ENCODE data around the gene ODAD3.
"Not testable (repeated sequence)": the region's sequence is repeated elsewhere in the genome, so short reads cannot be mapped to it uniquely, and the experiment has no call there.

ODAD3 gene

DNA sequence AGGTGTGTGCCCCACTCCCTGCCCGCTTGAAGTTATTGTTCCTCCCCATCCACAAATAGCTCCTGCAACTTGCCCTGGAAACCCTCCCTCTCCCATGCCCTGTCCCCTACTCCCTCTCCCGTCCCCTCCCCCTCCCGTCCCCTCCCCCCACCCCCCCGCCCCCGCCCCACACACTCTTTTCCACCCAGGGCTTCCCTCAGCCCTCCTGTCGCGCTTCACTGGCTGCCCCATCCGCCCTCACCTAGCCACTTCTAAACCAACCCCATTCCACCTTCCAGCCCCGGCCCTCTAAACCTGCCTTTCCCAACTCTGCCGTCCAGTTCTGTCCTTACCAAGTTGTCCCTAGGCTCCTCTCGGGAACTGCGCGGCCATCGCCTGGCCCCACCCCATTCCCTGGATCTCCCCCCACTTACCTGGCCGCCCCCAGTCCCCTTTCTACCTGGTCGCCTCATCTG lies 16.8 kb downstream of the ODAD3 start:
- Histone ChIP-seq H2AFZ (ENCODE audit: low read length, unreplicated experiment) (no peak overlapping the region), H3K4me3 (ENCODE audit: low read depth, low read length) (peak overlapping the region; percentile 77)

DNA sequence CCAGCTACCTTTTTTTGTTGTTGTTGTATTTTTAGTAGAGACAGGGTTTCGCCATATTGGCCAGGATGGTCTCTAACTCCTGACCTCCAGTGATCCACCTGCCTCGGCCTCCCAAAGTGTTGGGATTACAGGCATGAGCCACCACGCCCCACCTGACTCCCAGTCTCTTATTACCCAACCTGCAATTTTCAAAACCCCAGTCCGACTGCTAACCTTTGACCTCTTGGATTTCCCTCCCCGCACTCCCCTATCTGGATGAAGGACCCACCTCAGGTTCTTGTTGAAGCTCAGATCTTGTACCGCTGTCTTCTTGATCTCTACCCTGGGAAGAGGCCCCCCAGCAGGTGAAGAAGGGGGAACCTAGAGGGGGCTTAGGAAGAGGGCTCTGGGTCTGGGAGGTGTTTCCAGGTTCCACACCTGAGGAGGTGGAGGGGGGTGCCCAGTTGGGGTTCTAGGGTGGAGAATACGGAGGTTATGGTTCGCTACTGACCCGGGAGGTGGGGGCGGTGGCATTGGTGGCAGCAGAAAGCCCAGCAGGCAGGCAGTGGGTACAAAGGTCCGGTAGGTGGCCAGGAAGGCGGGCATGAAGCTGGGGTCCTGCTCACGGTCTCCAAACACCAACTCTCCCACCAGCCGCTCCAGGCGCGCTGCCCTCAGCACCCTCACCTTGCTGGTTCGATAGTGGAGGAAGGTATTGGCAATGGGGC lies 18.4 kb downstream of the ODAD3 start:
- Histone ChIP-seq H3K36me3 (ENCODE audit: insufficient read depth, low read length) (no peaks in the 10 kb centered on the region), H3K27me3 (ENCODE audit: insufficient read depth, low read length) (peaks cover 11% of the 10 kb centered on the region; the same call in 1 of the 2 replicates)

More for the DNA sequence above, 16.8 kb downstream of the ODAD3 start:
- H3K27me3 ChIP-seq (ENCODE audit: insufficient read depth, low read length): peaks cover 27% of the 10 kb centered on the region
- peaks cover 6% of the 10 kb centered on the region for H3K4me1 ChIP-seq (ENCODE audit: control insufficient read depth, insufficient read depth, low read length, unreplicated experiment)
- H3K79me2 ChIP-seq (ENCODE audit: control insufficient read depth, insufficient read depth, low read length, unreplicated experiment): no peaks in the 10 kb centered on the region
- no peaks in the 10 kb centered on the region for H3K36me3 ChIP-seq (ENCODE audit: insufficient read depth, low read length)
- no peak overlapping the region for H3K27ac ChIP-seq (ENCODE audit: low read depth, low read length)

GRCh38 chr19:11414544-11414943 lies 20.4 kb downstream of the ODAD3 start:
- 0 out of 2 replicates have a peak, but pooled peaks cover 5% of the 10 kb centered on the region for H3K27me3 ChIP-seq (ENCODE audit: insufficient read depth, low read length)

More for the DNA sequence above, 18.4 kb downstream of the ODAD3 start:
- H3K4me1 ChIP-seq (ENCODE audit: control insufficient read depth, insufficient read depth, low read length, unreplicated experiment): peaks cover 6% of the 10 kb centered on the region
- no peak overlapping the region for H2AFZ ChIP-seq (ENCODE audit: low read length, unreplicated experiment)
- H3K27ac ChIP-seq (ENCODE audit: low read depth, low read length): no peak overlapping the region
- no peaks in the 10 kb centered on the region for H3K79me2 ChIP-seq (ENCODE audit: control insufficient read depth, insufficient read depth, low read length, unreplicated experiment)
- H3K4me3 ChIP-seq (ENCODE audit: low read depth, low read length): no peak overlapping the region

DNA sequence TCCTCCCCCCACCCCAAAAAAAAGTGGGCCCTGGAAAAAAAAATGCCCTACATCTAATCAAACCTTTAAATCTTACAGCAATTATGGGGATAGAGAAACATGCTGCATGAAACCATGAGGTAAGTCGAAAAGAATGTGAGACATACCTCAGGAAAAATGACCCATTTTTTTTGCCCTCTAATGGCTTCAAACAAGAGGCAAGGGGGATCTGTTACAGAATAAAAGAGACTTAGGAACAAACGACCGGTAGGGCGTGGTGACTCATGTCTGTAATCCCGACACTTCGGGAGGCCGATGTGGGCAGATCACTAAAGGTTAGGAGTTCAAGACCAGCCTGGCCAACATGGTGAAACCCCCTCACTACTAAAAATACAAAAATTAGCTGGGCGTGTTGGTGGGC lies 24.2 kb downstream of the ODAD3 start:
- H3K4me1 ChIP-seq (ENCODE audit: control insufficient read depth, insufficient read depth, low read length, unreplicated experiment): no peaks in the 10 kb centered on the region
- H3K27ac ChIP-seq (ENCODE audit: low read depth, low read length): no peak overlapping the region
- no peaks in the 10 kb centered on the region for H3K36me3 ChIP-seq (ENCODE audit: insufficient read depth, low read length)
- H3K27me3 ChIP-seq (ENCODE audit: insufficient read depth, low read length): no peaks in the 10 kb centered on the region
- H3K79me2 ChIP-seq (ENCODE audit: control insufficient read depth, insufficient read depth, low read length, unreplicated experiment): no peaks in the 10 kb centered on the region
- H2AFZ ChIP-seq (ENCODE audit: low read length, unreplicated experiment): no peak overlapping the region
- H3K4me3 ChIP-seq (ENCODE audit: low read depth, low read length): no peak overlapping the region

More at GRCh38 chr19:11414544-11414943, 20.4 kb downstream of the ODAD3 start:
- no peak overlapping the region for H3K4me3 ChIP-seq (ENCODE audit: low read depth, low read length)
- no peak overlapping the region for H3K27ac ChIP-seq (ENCODE audit: low read depth, low read length)
- no peak overlapping the region for H2AFZ ChIP-seq (ENCODE audit: low read length, unreplicated experiment)
- H3K4me1 ChIP-seq (ENCODE audit: control insufficient read depth, insufficient read depth, low read length, unreplicated experiment): peaks cover 3% of the 10 kb centered on the region
- H3K36me3 ChIP-seq (ENCODE audit: insufficient read depth, low read length): no peaks in the 10 kb centered on the region
- no peaks in the 10 kb centered on the region for H3K79me2 ChIP-seq (ENCODE audit: control insufficient read depth, insufficient read depth, low read length, unreplicated experiment)

DNA sequence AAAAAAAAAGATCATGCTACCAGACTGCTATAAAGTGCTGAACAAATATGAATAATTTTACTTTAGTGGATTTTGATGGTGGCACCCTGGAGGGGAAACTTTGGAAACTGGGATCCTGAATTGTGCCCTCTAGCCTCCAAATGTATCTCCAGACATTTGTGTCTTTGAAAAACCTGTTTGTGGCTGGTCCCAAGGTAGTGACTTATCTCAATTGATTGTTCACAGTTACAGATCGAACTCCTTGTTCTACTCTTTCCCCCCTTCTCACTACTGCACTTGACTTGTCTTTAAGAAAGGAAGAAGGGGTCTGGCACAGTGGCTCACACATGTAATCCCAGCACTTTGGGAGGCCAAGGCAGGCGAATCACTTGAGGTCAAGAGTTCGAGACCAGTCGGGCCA lies 26.3 kb downstream of the ODAD3 start:
- Histone ChIP-seq H3K79me2 (ENCODE audit: control insufficient read depth, insufficient read depth, low read length, unreplicated experiment) (no peaks in the 10 kb centered on the region), H3K4me1 (ENCODE audit: control insufficient read depth, insufficient read depth, low read length, unreplicated experiment) (no peaks in the 10 kb centered on the region), H3K27me3 (ENCODE audit: insufficient read depth, low read length) (no peaks in the 10 kb centered on the region), H3K36me3 (ENCODE audit: insufficient read depth, low read length) (no peaks in the 10 kb centered on the region), H2AFZ (ENCODE audit: low read length, unreplicated experiment) (no peak overlapping the region), H3K27ac (ENCODE audit: low read depth, low read length) (no peak overlapping the region), H3K4me3 (ENCODE audit: low read depth, low read length) (no peak overlapping the region)

DNA sequence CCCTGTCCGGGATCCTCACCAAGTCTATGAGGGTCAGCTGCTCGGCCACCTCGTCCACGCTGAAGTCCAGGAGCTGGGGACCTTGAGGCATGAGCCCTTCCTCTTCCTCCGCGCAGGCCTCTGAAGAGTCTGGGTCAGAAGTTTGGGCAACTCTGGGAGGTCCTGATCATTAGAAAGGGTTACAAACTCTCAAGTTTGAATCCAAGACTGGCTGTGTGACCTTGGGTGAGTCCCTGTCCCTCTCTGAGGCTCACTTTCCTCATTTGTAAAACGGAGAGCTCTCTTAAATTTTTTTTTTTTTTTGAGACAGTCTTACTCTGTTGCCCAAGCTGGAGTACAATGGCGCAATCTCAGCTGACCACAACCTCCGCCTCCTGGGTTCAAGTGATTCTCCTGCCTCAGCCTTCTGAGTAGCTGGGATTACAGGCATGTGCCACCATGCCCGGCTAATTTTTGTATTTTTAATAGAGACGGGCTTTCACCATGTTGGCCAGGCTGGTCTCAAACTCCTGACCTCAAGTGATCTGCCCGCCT lies 28.2 kb downstream of the ODAD3 start:
- not testable (repeated sequence) for H3K27ac ChIP-seq (ENCODE audit: low read depth, low read length); H3K4me3 ChIP-seq (ENCODE audit: low read depth, low read length); H3K36me3 ChIP-seq (ENCODE audit: insufficient read depth, low read length); H3K4me1 ChIP-seq (ENCODE audit: control insufficient read depth, insufficient read depth, low read length, unreplicated experiment); H3K79me2 ChIP-seq (ENCODE audit: control insufficient read depth, insufficient read depth, low read length, unreplicated experiment); H2AFZ ChIP-seq (ENCODE audit: low read length, unreplicated experiment); H3K27me3 ChIP-seq (ENCODE audit: insufficient read depth, low read length)

DNA sequence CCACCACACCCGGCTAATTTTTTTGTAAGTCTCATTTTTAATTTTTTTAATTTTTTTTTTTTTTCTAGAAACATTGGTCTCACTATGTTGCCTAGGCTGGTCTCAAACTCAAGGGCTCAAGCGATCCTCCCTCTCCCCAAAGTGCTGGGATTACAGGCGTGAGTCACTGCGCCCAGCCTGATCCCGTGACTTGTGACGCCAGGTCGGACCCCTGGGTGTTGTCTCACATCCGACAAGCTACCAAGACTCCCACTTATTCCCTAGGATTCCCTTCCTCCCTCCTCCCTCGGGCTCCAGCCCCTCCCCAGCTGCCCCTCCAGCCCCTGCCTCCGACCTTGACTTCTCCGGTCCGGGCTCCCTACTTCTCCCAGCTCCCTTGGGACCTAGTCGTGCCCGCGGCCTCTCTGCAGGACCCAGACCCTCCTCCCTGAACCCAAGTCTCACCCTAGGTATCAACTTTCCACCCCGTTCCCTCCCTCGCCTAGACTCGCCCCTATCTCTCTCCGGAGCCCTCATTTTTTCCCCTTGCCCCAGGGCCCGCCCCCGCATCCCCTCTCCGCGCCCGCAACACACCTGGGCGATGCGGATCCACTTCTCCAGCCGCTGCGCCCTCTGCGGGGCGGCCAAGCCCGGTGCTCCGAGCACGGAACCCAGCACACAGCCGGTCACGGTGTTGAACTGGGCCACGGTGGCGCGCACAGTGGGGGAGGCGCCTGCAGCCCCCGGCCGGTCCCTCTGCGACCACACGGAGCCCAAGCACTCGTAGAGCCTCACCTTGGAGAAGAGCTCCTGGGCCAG lies 28.9 kb downstream of the ODAD3 start:
- H3K27me3 ChIP-seq (ENCODE audit: insufficient read depth, low read length): no peaks in the 10 kb centered on the region
- H3K4me1 ChIP-seq (ENCODE audit: control insufficient read depth, insufficient read depth, low read length, unreplicated experiment): no peaks in the 10 kb centered on the region
- H2AFZ ChIP-seq (ENCODE audit: low read length, unreplicated experiment): no peak overlapping the region
- no peaks in the 10 kb centered on the region for H3K36me3 ChIP-seq (ENCODE audit: insufficient read depth, low read length)
- no peak overlapping the region for H3K27ac ChIP-seq (ENCODE audit: low read depth, low read length)
- no peak overlapping the region for H3K4me3 ChIP-seq (ENCODE audit: low read depth, low read length)
- H3K79me2 ChIP-seq (ENCODE audit: control insufficient read depth, insufficient read depth, low read length, unreplicated experiment): no peaks in the 10 kb centered on the region

DNA sequence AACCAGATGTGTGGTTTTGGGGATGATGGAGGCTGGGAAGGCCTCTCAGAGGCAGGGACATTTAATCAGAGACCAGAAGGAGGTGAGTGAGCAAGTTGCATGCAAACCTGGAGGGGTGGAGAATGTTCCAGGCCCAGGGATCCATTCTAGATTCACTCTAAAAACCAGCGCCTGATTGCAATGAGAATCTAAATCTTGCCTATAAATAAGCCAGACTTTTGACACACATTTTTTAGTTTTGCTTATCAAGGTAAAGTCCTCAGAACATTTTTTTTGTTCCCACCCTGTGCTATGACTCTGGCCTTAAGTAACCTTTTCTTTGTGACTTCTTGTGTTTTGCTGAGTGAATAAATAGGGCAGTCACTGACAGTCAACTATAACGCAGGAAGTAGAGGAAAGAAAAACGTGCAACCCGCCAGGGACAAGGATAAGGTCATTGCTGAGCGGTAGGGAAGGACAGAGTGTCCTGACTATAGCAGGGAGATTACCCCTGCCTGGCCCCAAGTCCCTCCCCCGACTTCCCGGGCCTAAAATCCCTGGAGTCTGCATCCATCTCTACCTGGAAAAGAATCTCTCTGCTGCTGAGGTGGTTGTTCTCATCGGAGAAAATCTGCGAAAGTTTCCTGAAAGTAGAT lies 30.2 kb downstream of the ODAD3 start:
- no peak overlapping the region for H3K4me3 ChIP-seq (ENCODE audit: low read depth, low read length)
- H3K36me3 ChIP-seq (ENCODE audit: insufficient read depth, low read length): no peaks in the 10 kb centered on the region
- H3K4me1 ChIP-seq (ENCODE audit: control insufficient read depth, insufficient read depth, low read length, unreplicated experiment): no peaks in the 10 kb centered on the region
- no peak overlapping the region for H3K27ac ChIP-seq (ENCODE audit: low read depth, low read length)
- H3K27me3 ChIP-seq (ENCODE audit: insufficient read depth, low read length): no peaks in the 10 kb centered on the region
- no peaks in the 10 kb centered on the region for H3K79me2 ChIP-seq (ENCODE audit: control insufficient read depth, insufficient read depth, low read length, unreplicated experiment)
- H2AFZ ChIP-seq (ENCODE audit: low read length, unreplicated experiment): no peak overlapping the region

DNA sequence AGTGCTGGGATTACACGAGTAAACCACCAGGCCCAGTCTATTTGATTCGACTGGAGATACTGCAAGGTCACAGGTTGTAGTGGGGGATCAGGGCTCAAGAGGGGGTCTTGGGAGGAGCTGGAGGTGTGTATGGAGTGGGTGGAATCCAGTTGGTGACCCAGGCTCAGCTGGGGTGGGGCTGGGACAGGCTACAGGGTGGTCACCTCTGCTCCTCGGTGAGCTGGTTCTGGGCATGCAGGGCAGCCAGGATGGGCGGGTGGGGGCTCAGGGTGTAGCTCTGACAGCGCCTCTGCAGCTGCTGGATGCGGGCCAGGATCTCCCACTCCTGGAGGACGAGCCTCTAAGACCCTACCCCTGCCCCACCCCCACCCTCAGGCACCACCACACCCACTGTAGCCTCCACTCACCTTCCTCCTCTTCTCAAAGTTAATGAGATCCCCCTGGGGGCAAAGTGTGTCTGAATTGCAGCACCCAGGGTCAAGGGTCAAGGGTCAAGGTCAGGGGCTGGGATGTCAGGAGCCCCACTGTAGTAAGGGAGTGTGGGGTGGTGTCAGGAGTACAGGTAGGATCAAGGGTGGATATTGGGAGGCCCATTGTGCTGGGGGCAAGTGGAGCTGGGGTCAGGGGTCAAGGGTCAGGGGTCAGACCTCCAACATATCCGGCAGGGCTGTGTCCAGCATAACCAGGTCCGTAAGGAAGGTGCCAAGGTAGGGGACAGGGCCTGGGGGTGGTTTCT lies 32.9 kb downstream of the ODAD3 start:
- Histone ChIP-seq H3K36me3 (ENCODE audit: insufficient read depth, low read length) (no peaks in the 10 kb centered on the region), H3K27ac (ENCODE audit: low read depth, low read length) (no peak overlapping the region), H3K4me3 (ENCODE audit: low read depth, low read length) (no peak overlapping the region), H3K4me1 (ENCODE audit: control insufficient read depth, insufficient read depth, low read length, unreplicated experiment) (no peaks in the 10 kb centered on the region), H2AFZ (ENCODE audit: low read length, unreplicated experiment) (no peak overlapping the region), H3K27me3 (ENCODE audit: insufficient read depth, low read length) (no peaks in the 10 kb centered on the region), H3K79me2 (ENCODE audit: control insufficient read depth, insufficient read depth, low read length, unreplicated experiment) (no peaks in the 10 kb centered on the region)

GRCh38 chr19:11400798-11401197 lies 34.1 kb downstream of the ODAD3 start:
- no peaks in the 10 kb centered on the region for H3K79me2 ChIP-seq (ENCODE audit: control insufficient read depth, insufficient read depth, low read length, unreplicated experiment)
- no peak overlapping the region for H3K27ac ChIP-seq (ENCODE audit: low read depth, low read length)
- no peak overlapping the region for H2AFZ ChIP-seq (ENCODE audit: low read length, unreplicated experiment)
- H3K36me3 ChIP-seq (ENCODE audit: insufficient read depth, low read length): no peaks in the 10 kb centered on the region
- no peaks in the 10 kb centered on the region for H3K4me1 ChIP-seq (ENCODE audit: control insufficient read depth, insufficient read depth, low read length, unreplicated experiment)
- no peak overlapping the region for H3K4me3 ChIP-seq (ENCODE audit: low read depth, low read length)
- H3K27me3 ChIP-seq (ENCODE audit: insufficient read depth, low read length): no peaks in the 10 kb centered on the region
